GM18907 (cell line): Measurements from ENCODE around the gene RC3H1.
"Not testable (repeated sequence)": the region's sequence is repeated elsewhere in the genome, so short reads cannot be mapped to it uniquely, and the experiment has no call there.

Source experiments
- ATAC-seq: cut with Tn5 transposase; IDR thresholded peaks from one replicate; pipeline ENCODE4 v1.9.1; 2021; ENCODE audit warnings: mild to moderate bottlenecking, moderate library complexity; ENCODE audit not compliant: unreplicated experiment

Gene RC3H1

GRCh38 chr1:174023440-174023839, 1.3 kb upstream of the RC3H1 start:
- ATAC-seq, result no peak

- ATAC-seq, result no peak
These were observed 770 bp upstream of the RC3H1 start for GRCh38 chr1:174022976-174023277.

GRCh38 chr1:174021591-174022079, 522 bp downstream of the RC3H1 start:
- ATAC-seq, result peak; percentile 56

GRCh38 chr1:174018565-174018964, 3.6 kb downstream of the RC3H1 start:
- no peak for ATAC-seq

GRCh38 chr1:174017231-174017970, 4.8 kb downstream of the RC3H1 start:
- ATAC-seq, result no peak

GRCh38 chr1:174013864-174014418, 8.2 kb downstream of the RC3H1 start:
- no peak for ATAC-seq

GRCh38 chr1:174008979-174009378, 13.2 kb downstream of the RC3H1 start:
- ATAC-seq, result no peak

GRCh38 chr1:174008269-174008668, 13.9 kb downstream of the RC3H1 start:
- no peak for ATAC-seq

- ATAC-seq, result no peak
These were observed 14.3 kb downstream of the RC3H1 start for GRCh38 chr1:174007851-174008250.

- peak; percentile 94 for ATAC-seq
These were observed 17.1 kb downstream of the RC3H1 start for GRCh38 chr1:174005032-174005431.

GRCh38 chr1:174003867-174004266, 18.3 kb downstream of the RC3H1 start:
- no peak for ATAC-seq

- no peak for ATAC-seq
These were observed 20.6 kb downstream of the RC3H1 start for GRCh38 chr1:174001573-174001972.

- ATAC-seq, result no peak
These were observed 21.8 kb downstream of the RC3H1 start for GRCh38 chr1:174000371-174000770.

- no peak for ATAC-seq
These were observed 24.4 kb downstream of the RC3H1 start for GRCh38 chr1:173997791-173998190.

- ATAC-seq, result no peak
These were observed 25.2 kb downstream of the RC3H1 start for GRCh38 chr1:173996995-173997394.

GRCh38 chr1:173995475-173995874, 26.7 kb downstream of the RC3H1 start:
- no peak for ATAC-seq

- not testable (repeated sequence) for ATAC-seq
These were observed 28.2 kb downstream of the RC3H1 start for GRCh38 chr1:173993948-173994347.

- no peak for ATAC-seq
These were observed 34.1 kb downstream of the RC3H1 start for GRCh38 chr1:173988068-173988467.

GRCh38 chr1:173986951-173987350, 35.2 kb downstream of the RC3H1 start:
- ATAC-seq, result no peak

GRCh38 chr1:173970252-173970651, 51.9 kb downstream of the RC3H1 start:
- ATAC-seq, result no peak

GRCh38 chr1:173965896-173966295, 56.3 kb downstream of the RC3H1 start:
- not testable (repeated sequence) for ATAC-seq

- no peak for ATAC-seq
These were observed 58.7 kb downstream of the RC3H1 start for GRCh38 chr1:173963477-173963876.

- no peak for ATAC-seq
These were observed 61.5 kb downstream of the RC3H1 start for GRCh38 chr1:173960625-173961024.
